ENCODE measurements around the gene CHST6. TPM values are rescaled to one million over a fixed set of nuclear protein-coding genes. Genes with fewer than 3 reads are reported as not detected.

CHST6 gene
- total RNA-seq, 1 experiment from 2014 or later = 17.9 TPM

DNA sequence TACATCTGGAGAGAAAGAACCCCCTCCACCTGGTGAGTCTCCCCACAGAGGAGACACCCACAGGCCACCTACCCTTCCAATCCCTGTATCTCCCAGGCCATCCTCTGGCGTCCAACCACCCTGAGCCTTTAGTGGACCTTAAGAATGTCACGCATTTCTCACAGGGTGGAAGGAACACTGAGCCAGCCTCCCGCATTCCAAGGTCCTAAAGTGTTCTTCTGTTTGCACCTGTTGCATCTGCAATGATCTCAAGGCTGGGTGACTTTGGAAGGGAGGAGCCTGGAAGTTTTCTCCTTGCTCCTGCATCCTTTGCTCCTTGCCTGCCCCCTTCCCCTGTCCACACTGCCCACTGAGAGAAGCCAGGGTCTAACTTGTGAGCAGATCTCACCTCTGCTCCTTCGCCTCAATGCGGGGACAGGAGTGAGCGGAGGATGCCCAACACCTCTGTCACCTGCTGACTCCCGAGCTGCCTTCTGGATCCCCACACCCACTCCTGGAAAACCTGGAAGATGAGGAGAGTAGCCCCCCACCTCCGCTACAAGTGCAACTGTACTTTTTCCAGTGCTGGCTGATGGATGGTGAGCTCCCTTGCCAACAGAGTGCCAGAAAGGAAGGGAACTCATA lies 37.0 kb upstream of the CHST6 start (continued):
- TF ChIP-seq, protein P1, sequence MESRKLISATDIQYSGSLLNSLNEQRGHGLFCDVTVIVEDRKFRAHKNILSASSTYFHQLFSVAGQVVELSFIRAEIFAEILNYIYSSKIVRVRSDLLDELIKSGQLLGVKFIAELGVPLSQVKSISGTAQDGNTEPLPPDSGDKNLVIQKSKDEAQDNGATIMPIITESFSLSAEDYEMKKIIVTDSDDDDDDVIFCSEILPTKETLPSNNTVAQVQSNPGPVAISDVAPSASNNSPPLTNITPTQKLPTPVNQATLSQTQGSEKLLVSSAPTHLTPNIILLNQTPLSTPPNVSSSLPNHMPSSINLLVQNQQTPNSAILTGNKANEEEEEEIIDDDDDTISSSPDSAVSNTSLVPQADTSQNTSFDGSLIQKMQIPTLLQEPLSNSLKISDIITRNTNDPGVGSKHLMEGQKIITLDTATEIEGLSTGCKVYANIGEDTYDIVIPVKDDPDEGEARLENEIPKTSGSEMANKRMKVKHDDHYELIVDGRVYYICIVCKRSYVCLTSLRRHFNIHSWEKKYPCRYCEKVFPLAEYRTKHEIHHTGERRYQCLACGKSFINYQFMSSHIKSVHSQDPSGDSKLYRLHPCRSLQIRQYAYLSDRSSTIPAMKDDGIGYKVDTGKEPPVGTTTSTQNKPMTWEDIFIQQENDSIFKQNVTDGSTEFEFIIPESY (IDR thresholded peaks at IDR 0.05; ENCODE audit: extremely low read depth, insufficient replicate concordance, low read length) = no peak

DNA sequence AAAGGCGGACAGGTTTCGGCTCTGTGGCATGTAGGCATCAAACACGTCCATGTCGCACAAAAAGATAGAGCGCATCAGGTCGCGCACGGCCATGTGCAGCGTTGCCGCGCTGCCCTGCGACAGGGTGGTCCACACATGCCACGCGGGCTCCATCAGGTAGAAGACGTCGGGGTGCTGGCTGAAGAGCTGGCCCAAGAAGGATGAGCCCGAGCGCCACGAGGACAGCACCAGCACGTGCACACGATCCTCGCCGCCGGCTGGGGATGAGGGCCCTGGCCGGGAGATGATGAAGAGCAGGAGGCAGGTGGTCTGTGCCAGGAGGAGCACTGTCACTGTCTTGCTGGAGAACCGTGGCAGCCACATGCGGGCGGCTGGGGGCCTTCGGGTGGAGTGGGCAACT lies 34.7 kb upstream of the CHST6 start:
- ChIA-PET POLR2A (no interaction called here), CTCF (no interaction called here), RAD21 (ENCODE audit: low non-redundant PET in 1 of 2, low total read pairs in 2 of 2, uncharacterized antibody in 2 of 2, unreplicated experiment in 2 of 2) (no interaction called here)
- no peaks in the 10 kb centered on the region for H3K79me2 ChIP-seq (ENCODE audit: insufficient read depth, low read length)
- H3K27ac ChIP-seq (ENCODE audit: low read depth, low read length) = no peak overlapping the region
- H3K36me3 ChIP-seq (ENCODE audit: control insufficient read depth in 1 of 2, insufficient read depth in 2 of 2, low read length in 2 of 2) = no peaks in the 10 kb centered on the region
- TF ChIP-seq MAX (IDR thresholded peaks at IDR 0.05) (no peak), SRF (IDR thresholded peaks at IDR 0.05; ENCODE audit: low read depth) (no peak), POLR2A (IDR thresholded peaks at IDR 0.05; ENCODE audit: borderline replicate concordance, extremely low read depth, insufficient read depth, insufficient read length) (no peak), JUND (IDR thresholded peaks at IDR 0.05) (no peak), FOSL1 (IDR thresholded peaks at IDR 0.05; ENCODE audit: low read depth) (no peak), CBX3 (IDR thresholded peaks at IDR 0.05; ENCODE audit: low read depth) (no peak), POLR2AphosphoS5 (IDR thresholded peaks at IDR 0.05; ENCODE audit: low read depth, low read length) (no peak), SP1 (IDR thresholded peaks at IDR 0.05; ENCODE audit: low read depth) (no peak), RAD21 (IDR thresholded peaks at IDR 0.05; ENCODE audit: low read depth) (no peak), YY1 (IDR thresholded peaks at IDR 0.05; ENCODE audit: extremely low read depth, insufficient replicate concordance, low read depth, low read length) (no peak)
- H3K4me3 ChIP-seq (replicated peaks in 1 of 2; ENCODE audit: low read depth in 1 of 2, low read length in 2 of 2) = no peak overlapping the region
- H3K9me2 ChIP-seq (ENCODE audit: insufficient read depth) = no peaks in the 10 kb centered on the region
- H3K27me3 ChIP-seq (ENCODE audit: insufficient read depth, low read length) = no peaks in the 10 kb centered on the region
- no peaks in the 10 kb centered on the region for H4K20me1 ChIP-seq (ENCODE audit: insufficient read depth)
- no peak overlapping the region for H2AFZ ChIP-seq (ENCODE audit: low read depth, low read length, poor library complexity, severe bottlenecking)
- no TSS peak for BruUV-seq (replicated peaks)
- intact Hi-C loops (cut with micrococcal nuclease) = no loop called here
- H3K4me1 ChIP-seq (ENCODE audit: control insufficient read depth in 1 of 2, insufficient read depth in 2 of 2, low read length in 2 of 2) = no peaks in the 10 kb centered on the region
- no peak overlapping the region for H3K4me2 ChIP-seq (ENCODE audit: low read length)
- ATAC-seq = no peak
- no peaks in the 10 kb centered on the region for H3K9me3 ChIP-seq (ENCODE audit: control insufficient read depth in 1 of 2, insufficient read depth in 1 of 2, low read depth in 1 of 2, low read length in 2 of 2)
- DNase-seq (ENCODE audit: low read depth, low spot score) = no peak
- H3K9ac ChIP-seq (ENCODE audit: low read length) = no peak overlapping the region
